ENCODE results near the gene CLPTM1L. TPM values are rescaled to one million over a fixed set of nuclear protein-coding genes. Genes with fewer than 3 reads are reported as not detected.
A peak's percentile ranks its signal among the peaks of the same experiment; 100 is the strongest.

Gene CLPTM1L
- total and polyA plus RNA-seq, 2 experiments from 2014 or later = 129 to 130 TPM

DNA sequence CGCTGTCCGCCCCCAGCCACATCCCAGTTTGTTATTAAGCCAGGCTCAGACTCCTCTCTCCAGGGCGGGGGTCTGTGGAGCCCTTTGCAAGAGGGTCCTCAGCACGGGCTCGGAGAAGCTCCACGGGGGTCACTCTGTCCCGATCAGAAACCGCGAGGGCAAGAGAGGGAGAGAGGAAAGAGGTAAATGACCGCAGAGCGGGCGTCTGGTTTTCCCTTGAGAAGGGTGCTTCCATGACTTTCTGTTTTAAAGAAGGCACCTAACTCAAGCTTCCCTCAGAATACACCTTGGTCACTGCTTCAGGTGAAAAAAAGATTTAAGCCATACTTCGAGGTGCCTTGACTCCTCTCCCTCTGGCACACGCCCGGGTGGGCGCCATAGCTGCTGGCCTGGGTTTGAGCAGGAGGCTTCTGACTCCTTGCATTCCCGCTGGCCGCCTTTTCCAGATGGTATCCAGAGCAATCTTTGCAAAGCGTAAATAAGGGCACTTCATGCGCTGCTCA lies 44.3 kb downstream of the CLPTM1L start:
- WGBS (ENCODE audit: low lambda C conversion rate, missing lambda C conversion rate) = 92% methylated on average over 20 of the region's 20 CpGs
- TF ChIP-seq EZH2 (IDR thresholded peaks at IDR 0.05; ENCODE audit: borderline replicate concordance) = no peak
- TF ChIP-seq, protein P1, sequence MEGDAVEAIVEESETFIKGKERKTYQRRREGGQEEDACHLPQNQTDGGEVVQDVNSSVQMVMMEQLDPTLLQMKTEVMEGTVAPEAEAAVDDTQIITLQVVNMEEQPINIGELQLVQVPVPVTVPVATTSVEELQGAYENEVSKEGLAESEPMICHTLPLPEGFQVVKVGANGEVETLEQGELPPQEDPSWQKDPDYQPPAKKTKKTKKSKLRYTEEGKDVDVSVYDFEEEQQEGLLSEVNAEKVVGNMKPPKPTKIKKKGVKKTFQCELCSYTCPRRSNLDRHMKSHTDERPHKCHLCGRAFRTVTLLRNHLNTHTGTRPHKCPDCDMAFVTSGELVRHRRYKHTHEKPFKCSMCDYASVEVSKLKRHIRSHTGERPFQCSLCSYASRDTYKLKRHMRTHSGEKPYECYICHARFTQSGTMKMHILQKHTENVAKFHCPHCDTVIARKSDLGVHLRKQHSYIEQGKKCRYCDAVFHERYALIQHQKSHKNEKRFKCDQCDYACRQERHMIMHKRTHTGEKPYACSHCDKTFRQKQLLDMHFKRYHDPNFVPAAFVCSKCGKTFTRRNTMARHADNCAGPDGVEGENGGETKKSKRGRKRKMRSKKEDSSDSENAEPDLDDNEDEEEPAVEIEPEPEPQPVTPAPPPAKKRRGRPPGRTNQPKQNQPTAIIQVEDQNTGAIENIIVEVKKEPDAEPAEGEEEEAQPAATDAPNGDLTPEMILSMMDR (IDR thresholded peaks at IDR 0.05; ENCODE audit: poor library complexity) = no peak
- no peaks in the 10 kb centered on the region for H3K79me2 ChIP-seq

DNA sequence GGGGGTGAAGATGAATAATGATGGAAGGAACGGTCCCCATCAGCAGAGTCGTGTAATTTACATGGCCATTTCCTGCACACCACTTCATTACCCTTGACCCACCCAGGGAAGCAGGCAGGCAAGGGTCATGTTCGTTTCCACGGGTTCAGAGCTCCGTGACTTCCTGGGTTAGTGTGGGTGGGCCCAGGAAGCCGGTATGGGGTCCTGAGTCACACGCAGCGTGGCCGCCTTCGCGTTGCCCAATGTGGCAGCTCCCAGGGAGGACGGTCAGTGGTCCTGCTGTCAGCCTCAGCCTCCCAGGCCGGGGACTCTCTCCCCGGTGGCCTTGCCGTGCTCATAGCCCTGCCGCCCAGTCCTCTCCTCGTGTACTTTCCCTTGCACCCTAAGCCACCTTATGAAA lies 44.9 kb downstream of the CLPTM1L start:
- no peak for TF ChIP-seq EZH2 (IDR thresholded peaks at IDR 0.05; ENCODE audit: borderline replicate concordance)
- TF ChIP-seq, protein P1 (IDR thresholded peaks at IDR 0.05; ENCODE audit: poor library complexity) = no peak
- TF ChIP-seq EZH2phosphoT487 (IDR thresholded peaks at IDR 0.05; ENCODE audit: low read depth, severe bottlenecking, unreplicated experiment) = no peak
- Histone ChIP-seq H3K27me3 (peaks cover 22% of the 10 kb centered on the region), H3K4me3 (no peak overlapping the region), H2AFZ (no peak overlapping the region), H4K20me1 (ENCODE audit: insufficient read depth, poor library complexity, severe bottlenecking) (no peaks in the 10 kb centered on the region), H3K4me1 (ENCODE audit: insufficient read depth) (no peaks in the 10 kb centered on the region), H3K36me3 (replicated peaks; ENCODE audit: insufficient read depth, low read depth) (no peaks in the 10 kb centered on the region), H3K79me2 (no peaks in the 10 kb centered on the region), H3K4me2 (no peak overlapping the region), H3K9me3 (ENCODE audit: low read depth) (no peaks in the 10 kb centered on the region), H3K27ac (no peak overlapping the region), H3K9me2 (replicated peaks; ENCODE audit: insufficient read depth) (no peaks in the 10 kb centered on the region)
- DNase-seq (ENCODE audit: low spot score) = peak; percentile 2
- WGBS (ENCODE audit: low lambda C conversion rate, missing lambda C conversion rate) = 90% methylated on average over 17 of the region's 17 CpGs

More for the DNA sequence above, 44.3 kb downstream of the CLPTM1L start:
- Histone ChIP-seq H3K4me1 (ENCODE audit: insufficient read depth) (no peaks in the 10 kb centered on the region), H3K36me3 (replicated peaks; ENCODE audit: insufficient read depth, low read depth) (no peaks in the 10 kb centered on the region), H2AFZ (no peak overlapping the region), H3K27me3 (peaks cover 15% of the 10 kb centered on the region), H3K4me2 (no peak overlapping the region), H3K9me2 (replicated peaks; ENCODE audit: insufficient read depth) (no peaks in the 10 kb centered on the region), H4K20me1 (ENCODE audit: insufficient read depth, poor library complexity, severe bottlenecking) (no peaks in the 10 kb centered on the region), H3K27ac (no peak overlapping the region), H3K4me3 (no peak overlapping the region), H3K9me3 (ENCODE audit: low read depth) (no peaks in the 10 kb centered on the region)
- DNase-seq (ENCODE audit: low spot score) = peak; percentile 2

DNA sequence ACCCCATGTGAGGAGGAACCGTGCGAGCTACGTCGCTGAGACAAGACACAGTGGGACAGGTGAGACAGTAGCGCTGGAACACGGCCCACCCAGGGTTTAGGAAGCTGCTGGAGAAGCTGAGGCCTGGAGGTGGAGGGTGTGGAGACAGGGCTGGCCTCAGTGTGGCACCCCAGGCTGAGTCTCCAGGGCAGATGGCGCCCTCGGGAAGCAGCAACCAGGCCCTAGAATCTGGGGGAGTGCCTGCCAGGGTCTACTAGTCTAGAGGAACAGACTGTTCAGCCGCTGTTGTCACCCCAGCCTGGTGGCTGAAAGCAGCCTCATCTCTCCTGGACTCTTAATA lies 45.4 kb downstream of the CLPTM1L start:
- H3K4me2 ChIP-seq = no peak overlapping the region
- no peaks in the 10 kb centered on the region for H3K4me1 ChIP-seq (ENCODE audit: insufficient read depth)
- TF ChIP-seq EZH2 (IDR thresholded peaks at IDR 0.05; ENCODE audit: borderline replicate concordance) = no peak
- no peaks in the 10 kb centered on the region for H3K9me2 ChIP-seq (replicated peaks; ENCODE audit: insufficient read depth)
- WGBS (ENCODE audit: low lambda C conversion rate, missing lambda C conversion rate) = 93% methylated on average over 9 of the region's 9 CpGs
- H3K4me3 ChIP-seq = no peak overlapping the region
- no peaks in the 10 kb centered on the region for H3K36me3 ChIP-seq (replicated peaks; ENCODE audit: insufficient read depth, low read depth)
- no peak for DNase-seq (ENCODE audit: low spot score)
- no peaks in the 10 kb centered on the region for H4K20me1 ChIP-seq (ENCODE audit: insufficient read depth, poor library complexity, severe bottlenecking)
- no peaks in the 10 kb centered on the region for H3K79me2 ChIP-seq
- no peak overlapping the region for H3K27ac ChIP-seq
- H3K9me3 ChIP-seq (ENCODE audit: low read depth) = no peaks in the 10 kb centered on the region
- H3K27me3 ChIP-seq = peaks cover 22% of the 10 kb centered on the region
- no peak overlapping the region for H2AFZ ChIP-seq

DNA sequence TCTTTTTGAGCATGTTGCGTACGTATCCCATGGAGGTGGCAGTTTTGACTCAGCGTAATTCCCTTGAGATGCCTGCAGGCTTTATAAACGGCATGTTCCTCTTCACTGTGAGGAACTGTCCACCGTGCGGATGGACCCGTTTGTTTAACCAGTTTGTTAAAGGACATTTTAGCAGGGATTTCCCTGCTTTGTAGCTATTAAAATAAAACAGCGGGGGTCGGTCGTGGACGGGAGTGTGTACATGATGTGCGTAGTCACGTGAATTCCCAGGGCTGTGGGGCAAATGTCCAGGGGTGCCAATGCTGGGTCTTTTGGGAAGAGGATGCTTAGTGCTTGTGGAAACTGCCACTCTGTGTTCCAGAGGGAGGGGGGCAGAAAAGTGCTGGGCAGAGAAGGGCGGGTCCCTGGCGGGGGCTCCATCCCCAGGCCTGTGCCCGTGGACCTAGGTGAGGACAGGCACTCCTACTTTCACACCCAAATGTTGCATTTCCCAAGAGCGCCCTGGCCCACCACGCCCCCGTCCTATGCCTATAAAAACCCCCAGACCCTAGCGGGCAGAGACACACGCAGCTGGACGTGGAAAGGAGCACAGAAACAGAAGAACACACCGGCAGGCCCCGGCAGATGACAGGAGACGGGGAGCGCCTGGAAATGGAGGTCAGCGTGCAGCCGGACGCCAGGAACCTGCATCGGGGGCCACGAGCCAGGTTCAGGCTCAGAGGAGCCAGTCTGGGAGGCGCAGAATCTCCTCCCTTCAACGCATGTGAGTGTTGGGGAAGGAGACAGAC lies 46.0 kb downstream of the CLPTM1L start:
- peaks cover 22% of the 10 kb centered on the region for H3K27me3 ChIP-seq
- H3K79me2 ChIP-seq = no peaks in the 10 kb centered on the region
- H2AFZ ChIP-seq = no peak overlapping the region
- H3K27ac ChIP-seq = no peak overlapping the region
- no peaks in the 10 kb centered on the region for H4K20me1 ChIP-seq (ENCODE audit: insufficient read depth, poor library complexity, severe bottlenecking)
- no peaks in the 10 kb centered on the region for H3K36me3 ChIP-seq (replicated peaks; ENCODE audit: insufficient read depth, low read depth)
- no peaks in the 10 kb centered on the region for H3K4me1 ChIP-seq (ENCODE audit: insufficient read depth)
- no peaks in the 10 kb centered on the region for H3K9me3 ChIP-seq (ENCODE audit: low read depth)
- H3K9me2 ChIP-seq (replicated peaks; ENCODE audit: insufficient read depth) = no peaks in the 10 kb centered on the region
- no peak overlapping the region for H3K4me2 ChIP-seq
- 87% methylated on average over 33 of the region's 33 CpGs for WGBS (ENCODE audit: low lambda C conversion rate, missing lambda C conversion rate)
- no peak for TF ChIP-seq EZH2 (IDR thresholded peaks at IDR 0.05; ENCODE audit: borderline replicate concordance)
- no peak for TF ChIP-seq EZH2phosphoT487 (IDR thresholded peaks at IDR 0.05; ENCODE audit: low read depth, severe bottlenecking, unreplicated experiment)
- TF ChIP-seq, protein P1 (IDR thresholded peaks at IDR 0.05; ENCODE audit: poor library complexity) = no peak
- no peak overlapping the region for H3K4me3 ChIP-seq
- DNase-seq (ENCODE audit: low spot score) = peak; percentile 3
